SK-N-SH (cell line): Measurements from ENCODE around the gene PPP1R13L.

Source experiments
- EP300 ChIP-seq, 2 experiments: IDR thresholded peaks; 2 replicates each; pipeline versions ENCODE4 v1.4.0 to v1.6.1; 2012; ENCODE audit warnings: borderline replicate concordance in 1 of 2, low read depth in 1 of 2, low read length in 1 of 2
- EZH2phosphoT487 ChIP-seq: fragments of 200-600 bp; sonication (generic); IDR thresholded peaks from 2 replicates; pipeline ENCODE4 v1.6.1; 2017; ENCODE audit warnings: low read depth, mixed run types, mild to moderate bottlenecking, antibody characterized with exemption, moderate library complexity, borderline replicate concordance
- JUND ChIP-seq: IDR thresholded peaks from 2 replicates; pipeline ENCODE4 v1.4.0; 2012
- POLR2AphosphoS5 ChIP-seq: IDR thresholded peaks from 2 replicates; pipeline ENCODE4 v1.6.1; 2012; ENCODE audit warnings: low read depth, low read length
- TAF1 ChIP-seq: IDR thresholded peaks from 2 replicates; pipeline ENCODE4 v1.6.1; 2012; ENCODE audit warnings: low read depth, mild to moderate bottlenecking, low read length, moderate library complexity, borderline replicate concordance
- YY1 ChIP-seq: IDR thresholded peaks from 2 replicates; pipeline ENCODE4 v1.4.0; 2012; ENCODE audit warnings: low read depth, mild to moderate bottlenecking
- TF ChIP-seq, protein P1 (sequence below): fragments of 200-600 bp; sonication (generic); IDR thresholded peaks from 2 replicates; pipeline ENCODE4 v1.6.1; 2017; ENCODE audit warnings: antibody characterized with exemption, mild to moderate bottlenecking, moderate library complexity
- TF ChIP-seq, protein P2 (sequence below): IDR thresholded peaks from 2 replicates; pipeline ENCODE4 v1.4.0; 2012; ENCODE audit warnings: low read depth, borderline replicate concordance

DNA sequence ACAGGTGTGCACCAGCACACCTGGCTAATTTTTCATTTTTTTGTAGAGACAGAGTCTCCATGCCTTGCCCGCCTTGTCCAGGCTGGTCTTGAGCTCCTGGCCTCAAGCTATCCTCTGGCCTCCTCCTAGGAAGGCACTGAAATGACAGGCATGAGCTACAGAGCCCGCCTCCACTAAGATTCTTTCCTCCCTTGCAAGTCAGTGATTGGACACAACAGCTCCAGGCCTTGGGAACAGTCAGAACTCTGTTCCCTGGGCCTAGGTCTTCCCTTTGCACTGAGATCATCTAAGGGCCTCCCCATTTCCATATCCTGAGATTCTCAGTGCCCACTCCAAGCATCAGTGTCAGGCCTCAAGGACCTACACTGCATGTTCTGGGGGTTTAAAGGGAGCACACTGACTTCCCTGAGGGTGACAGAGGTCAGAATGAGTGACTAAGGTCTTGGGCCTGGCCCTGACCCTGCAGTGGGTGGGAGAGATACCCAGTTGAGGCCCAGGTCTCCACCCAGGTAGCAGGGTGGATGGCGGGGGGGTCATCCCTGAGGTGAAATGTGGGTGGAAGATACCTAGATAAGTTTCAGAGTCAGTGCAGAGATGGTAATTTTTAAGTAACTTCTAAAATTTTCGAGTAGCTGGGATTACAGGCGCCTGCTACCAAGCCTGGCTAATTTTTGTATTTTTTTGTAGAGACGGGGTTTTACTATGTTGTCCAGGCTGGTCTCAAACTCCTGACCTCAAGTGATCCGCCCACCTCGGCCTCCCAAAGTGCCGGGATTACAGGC, 36.2 kb upstream of the PPP1R13L start:
- TF ChIP-seq JUND, result no peak
- TF ChIP-seq TAF1, result no peak
- TF ChIP-seq, protein P1, sequence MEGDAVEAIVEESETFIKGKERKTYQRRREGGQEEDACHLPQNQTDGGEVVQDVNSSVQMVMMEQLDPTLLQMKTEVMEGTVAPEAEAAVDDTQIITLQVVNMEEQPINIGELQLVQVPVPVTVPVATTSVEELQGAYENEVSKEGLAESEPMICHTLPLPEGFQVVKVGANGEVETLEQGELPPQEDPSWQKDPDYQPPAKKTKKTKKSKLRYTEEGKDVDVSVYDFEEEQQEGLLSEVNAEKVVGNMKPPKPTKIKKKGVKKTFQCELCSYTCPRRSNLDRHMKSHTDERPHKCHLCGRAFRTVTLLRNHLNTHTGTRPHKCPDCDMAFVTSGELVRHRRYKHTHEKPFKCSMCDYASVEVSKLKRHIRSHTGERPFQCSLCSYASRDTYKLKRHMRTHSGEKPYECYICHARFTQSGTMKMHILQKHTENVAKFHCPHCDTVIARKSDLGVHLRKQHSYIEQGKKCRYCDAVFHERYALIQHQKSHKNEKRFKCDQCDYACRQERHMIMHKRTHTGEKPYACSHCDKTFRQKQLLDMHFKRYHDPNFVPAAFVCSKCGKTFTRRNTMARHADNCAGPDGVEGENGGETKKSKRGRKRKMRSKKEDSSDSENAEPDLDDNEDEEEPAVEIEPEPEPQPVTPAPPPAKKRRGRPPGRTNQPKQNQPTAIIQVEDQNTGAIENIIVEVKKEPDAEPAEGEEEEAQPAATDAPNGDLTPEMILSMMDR, result no peak
- no peak for TF ChIP-seq EZH2phosphoT487
- no peak for TF ChIP-seq YY1
- TF ChIP-seq EP300 (IDR thresholded peaks at IDR 0.05; ENCODE audit: borderline replicate concordance in 1 of 2, low read depth in 1 of 2, low read length in 1 of 2), result no peak
- TF ChIP-seq, protein P2, sequence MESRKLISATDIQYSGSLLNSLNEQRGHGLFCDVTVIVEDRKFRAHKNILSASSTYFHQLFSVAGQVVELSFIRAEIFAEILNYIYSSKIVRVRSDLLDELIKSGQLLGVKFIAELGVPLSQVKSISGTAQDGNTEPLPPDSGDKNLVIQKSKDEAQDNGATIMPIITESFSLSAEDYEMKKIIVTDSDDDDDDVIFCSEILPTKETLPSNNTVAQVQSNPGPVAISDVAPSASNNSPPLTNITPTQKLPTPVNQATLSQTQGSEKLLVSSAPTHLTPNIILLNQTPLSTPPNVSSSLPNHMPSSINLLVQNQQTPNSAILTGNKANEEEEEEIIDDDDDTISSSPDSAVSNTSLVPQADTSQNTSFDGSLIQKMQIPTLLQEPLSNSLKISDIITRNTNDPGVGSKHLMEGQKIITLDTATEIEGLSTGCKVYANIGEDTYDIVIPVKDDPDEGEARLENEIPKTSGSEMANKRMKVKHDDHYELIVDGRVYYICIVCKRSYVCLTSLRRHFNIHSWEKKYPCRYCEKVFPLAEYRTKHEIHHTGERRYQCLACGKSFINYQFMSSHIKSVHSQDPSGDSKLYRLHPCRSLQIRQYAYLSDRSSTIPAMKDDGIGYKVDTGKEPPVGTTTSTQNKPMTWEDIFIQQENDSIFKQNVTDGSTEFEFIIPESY, result no peak
- TF ChIP-seq POLR2AphosphoS5, result no peak
